CD14-positive monocyte (primary cell): ENCODE data around the gene CD63. TPM values are rescaled to one million over a fixed set of nuclear protein-coding genes. Genes with fewer than 3 reads are reported as not detected.

Source experiments
- DNase-seq, 3 donors: peaks; one replicate each; pipeline ENCODE4 v3.0.0-alpha.2; 2011 to 2022
- H2AFZ ChIP-seq: 2 replicates; pipeline ENCODE4 v1.6.0; 2012; ENCODE audit warnings: mild to moderate bottlenecking, low read depth, low read length, inconsistent platforms; ENCODE audit not compliant: insufficient read depth, poor library complexity, severe bottlenecking
- H3K27ac ChIP-seq, 2 donors: 1 replicate in 1 of 2; 2 replicates in 1 of 2; pipeline ENCODE4 v1.5.1; 2012 to 2013; ENCODE audit warnings: low read length in 2 of 2, control low read depth in 1 of 2, inconsistent platforms in 1 of 2, low read depth in 1 of 2, mild to moderate bottlenecking in 1 of 2
- H3K27me3 ChIP-seq, 2 donors: one replicate each; pipeline versions ENCODE4 v1.6.0 to v1.6.1; 2011 to 2013; ENCODE audit warnings: low read length in 2 of 2; ENCODE audit not compliant: control insufficient read depth in 2 of 2, insufficient read depth in 2 of 2
- H3K36me3 ChIP-seq, 2 donors: replicated peaks in 1 of 2; 1 replicate in 1 of 2; 2 replicates in 1 of 2; pipeline versions ENCODE4 v1.5.1 to v1.6.1; 2012 to 2013; ENCODE audit warnings: low read length in 2 of 2, control low read depth in 1 of 2, inconsistent platforms in 1 of 2, mild to moderate bottlenecking in 1 of 2; ENCODE audit not compliant: insufficient read depth in 2 of 2, control insufficient read depth in 1 of 2
- H3K4me1 ChIP-seq, 2 donors: 1 replicate in 1 of 2; 2 replicates in 1 of 2; pipeline versions ENCODE4 v1.5.1 to v1.6.1; 2012 to 2013; ENCODE audit warnings: low read length in 2 of 2, control low read depth in 1 of 2, inconsistent platforms in 1 of 2, mild to moderate bottlenecking in 1 of 2, moderate library complexity in 1 of 2; ENCODE audit not compliant: insufficient read depth in 2 of 2, control insufficient read depth in 1 of 2
- H3K4me2 ChIP-seq: replicated peaks from 2 replicates; pipeline ENCODE3; 2012; ENCODE audit warnings: low read length, moderate library complexity, mild to moderate bottlenecking; ENCODE audit not compliant: poor library complexity, severe bottlenecking; ENCODE audit errors: extremely low read depth
- H3K4me3 ChIP-seq, 3 experiments: fragments of 200-600 bp in 1 of 3; sonication (generic) in 1 of 3; replicated peaks in 1 of 3; 1 replicate in 2 of 3; 2 replicates in 1 of 3; pipeline ENCODE4 v1.5.1; 2011 to 2013; ENCODE audit warnings: low read length in 3 of 3, mild to moderate bottlenecking in 3 of 3, control low read depth in 2 of 3, low read depth in 2 of 3, inconsistent platforms in 1 of 3, moderate library complexity in 1 of 3
- H3K79me2 ChIP-seq: 2 replicates; pipeline ENCODE4 v1.6.0; 2012; ENCODE audit warnings: mild to moderate bottlenecking, control low read depth, inconsistent platforms, low read length, moderate library complexity; ENCODE audit not compliant: insufficient read depth
- H3K9ac ChIP-seq: 2 replicates; pipeline ENCODE4 v1.6.0; 2017; ENCODE audit warnings: low read length, mild to moderate bottlenecking; ENCODE audit not compliant: insufficient read depth, poor library complexity, severe bottlenecking
- H3K9me3 ChIP-seq, 2 donors: replicated peaks in 1 of 2; 1 replicate in 1 of 2; 2 replicates in 1 of 2; pipeline versions ENCODE4 v1.5.1 to v1.6.1; 2012 to 2013; ENCODE audit warnings: low read length in 2 of 2, control low read depth in 1 of 2; ENCODE audit not compliant: control insufficient read depth in 1 of 2, insufficient read depth in 1 of 2
- H4K20me1 ChIP-seq: 2 replicates; pipeline ENCODE4 v1.6.0; 2012; ENCODE audit warnings: mild to moderate bottlenecking, low read length, control low read depth, moderate library complexity; ENCODE audit not compliant: insufficient read depth
- H3K27ac Mint-ChIP-seq, 7 donors: one replicate each; pipeline ENCODE4 v1.8.0; 2020; ENCODE audit warnings: mild to moderate bottlenecking in 7 of 7, mixed read lengths in 7 of 7, moderate library complexity in 6 of 7, inconsistent platforms in 2 of 7
- H3K27me3 Mint-ChIP-seq, 3 donors: one replicate each; pipeline ENCODE4 v1.8.0; 2021 to 2022; ENCODE audit warnings: low read depth in 3 of 3, mild to moderate bottlenecking in 3 of 3, mixed read lengths in 3 of 3, moderate library complexity in 3 of 3, inconsistent platforms in 1 of 3
- H3K36me3 Mint-ChIP-seq, 2 donors: one replicate each; pipeline ENCODE4 v1.8.0; 2020; ENCODE audit warnings: mixed read lengths in 2 of 2, inconsistent platforms in 1 of 2, mild to moderate bottlenecking in 1 of 2
- H3K4me1 Mint-ChIP-seq: one replicate; pipeline ENCODE4 v1.8.0; 2020; ENCODE audit warnings: mild to moderate bottlenecking, mixed read lengths
- H3K4me3 Mint-ChIP-seq, 2 donors: one replicate each; pipeline ENCODE4 v1.8.0; 2020; ENCODE audit warnings: mild to moderate bottlenecking in 2 of 2, mixed read lengths in 2 of 2, moderate library complexity in 1 of 2
- H3K9me3 Mint-ChIP-seq, 7 donors: one replicate each; pipeline ENCODE4 v1.8.0; 2020 to 2022; ENCODE audit warnings: mixed read lengths in 7 of 7, mild to moderate bottlenecking in 6 of 7, moderate library complexity in 6 of 7, inconsistent platforms in 2 of 7
- WGBS: methylation state at CpG from one replicate; pipeline ENCODE4 v1.1.5; 2013; ENCODE audit warnings: missing lambda C conversion rate; ENCODE audit not compliant: insufficient coverage; 5-methylcytosine and 5-hydroxymethylcytosine counted together
- intact Hi-C, 2 donors: fragments of 100-400 bp; cut with micrococcal nuclease; formaldehyde crosslinking; loops; one replicate each; pipeline versions ENCODE4 v1.15.0 to v1.15.1; 2023
- polyA plus RNA-seq, 3 donors: library from polyadenylated mRNA; depleted of rRNA in 1 of 3; unstranded in 2 of 3; stranded (reverse) in 1 of 3; fragments of 300-500 nt in 2 of 3; fragments of >200 nt in 1 of 3; fragmentation: Illumina TruSeq in 2 of 3; gene quantifications; 1 replicate in 2 of 3; 2 replicates in 1 of 3; pipeline ENCODE4 v1.2.3, GENCODE V29; 2012 to 2021
- TF ChIP-seq, protein P1 (sequence below): fragments of 200-600 bp; IDR thresholded peaks from one replicate; pipeline ENCODE4 v1.8.0; 2022; ENCODE audit warnings: antibody characterized with exemption, mild to moderate bottlenecking

CD63 gene
- polyA plus RNA-seq, 3 donors = 336 to 1,099 (median 988) TPM

DNA sequence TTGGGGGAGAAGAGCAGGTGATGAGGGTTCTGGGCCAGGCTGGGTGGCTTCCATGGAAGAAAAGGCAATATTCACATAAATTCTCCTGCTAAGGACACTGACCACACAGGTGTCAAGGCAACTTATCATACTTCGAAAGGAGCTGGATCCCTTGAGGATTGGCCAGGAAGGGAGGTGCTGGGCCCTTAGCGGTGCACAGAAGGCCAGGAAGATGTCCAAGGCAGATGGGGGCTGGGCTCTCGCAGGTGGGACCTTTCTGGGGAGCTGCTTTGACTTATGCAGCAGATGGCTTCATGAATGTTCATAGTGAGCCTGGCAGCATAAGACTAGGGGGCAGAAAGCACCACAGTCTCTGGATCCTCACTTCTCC lies 3.9 kb downstream of the CD63 start:
- intact Hi-C loops = loop anchor here in 1 of 2 donors (5.0 kb wide), 2 partner anchors 68 to 317 kb away; partner anchors contain the start of gene RPS26
- Histone ChIP-seq H3K79me2 (peaks cover 44% of the 10 kb centered on the region), H3K36me3 (peaks cover 25 to 71% of the 10 kb centered on the region in 2 donors), H3K4me2 (no peak overlapping the region), H3K9me3 (no peaks in the 10 kb centered on the region), H4K20me1 (peaks cover 56% of the 10 kb centered on the region), H3K4me3 (no peak overlapping the region), H3K27me3 (no peaks in the 10 kb centered on the region), H2AFZ (no peak overlapping the region), H3K9ac (no peak overlapping the region), H3K4me1 (peaks cover 25 to 43% of the 10 kb centered on the region in 2 donors), H3K27ac (no peak overlapping the region)
- Mint-ChIP-seq H3K4me1 (peaks cover 51% of the 10 kb centered on the region), H3K27me3 (no peaks in the 10 kb centered on the region), H3K9me3 (peaks cover 0 to 4% (median 0%) of the 10 kb centered on the region in 7 donors), H3K36me3 (peaks cover 46 to 62% of the 10 kb centered on the region in 2 donors), H3K27ac (peak overlapping the region in 5 of 7 donors; percentile 6 to 76 (median 53)), H3K4me3 (no peak overlapping the region)
- WGBS = 78% methylated on average over 3 of the region's 3 CpGs
- DNase-seq = no peak
- TF ChIP-seq, protein P1, sequence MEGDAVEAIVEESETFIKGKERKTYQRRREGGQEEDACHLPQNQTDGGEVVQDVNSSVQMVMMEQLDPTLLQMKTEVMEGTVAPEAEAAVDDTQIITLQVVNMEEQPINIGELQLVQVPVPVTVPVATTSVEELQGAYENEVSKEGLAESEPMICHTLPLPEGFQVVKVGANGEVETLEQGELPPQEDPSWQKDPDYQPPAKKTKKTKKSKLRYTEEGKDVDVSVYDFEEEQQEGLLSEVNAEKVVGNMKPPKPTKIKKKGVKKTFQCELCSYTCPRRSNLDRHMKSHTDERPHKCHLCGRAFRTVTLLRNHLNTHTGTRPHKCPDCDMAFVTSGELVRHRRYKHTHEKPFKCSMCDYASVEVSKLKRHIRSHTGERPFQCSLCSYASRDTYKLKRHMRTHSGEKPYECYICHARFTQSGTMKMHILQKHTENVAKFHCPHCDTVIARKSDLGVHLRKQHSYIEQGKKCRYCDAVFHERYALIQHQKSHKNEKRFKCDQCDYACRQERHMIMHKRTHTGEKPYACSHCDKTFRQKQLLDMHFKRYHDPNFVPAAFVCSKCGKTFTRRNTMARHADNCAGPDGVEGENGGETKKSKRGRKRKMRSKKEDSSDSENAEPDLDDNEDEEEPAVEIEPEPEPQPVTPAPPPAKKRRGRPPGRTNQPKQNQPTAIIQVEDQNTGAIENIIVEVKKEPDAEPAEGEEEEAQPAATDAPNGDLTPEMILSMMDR = no peak

DNA sequence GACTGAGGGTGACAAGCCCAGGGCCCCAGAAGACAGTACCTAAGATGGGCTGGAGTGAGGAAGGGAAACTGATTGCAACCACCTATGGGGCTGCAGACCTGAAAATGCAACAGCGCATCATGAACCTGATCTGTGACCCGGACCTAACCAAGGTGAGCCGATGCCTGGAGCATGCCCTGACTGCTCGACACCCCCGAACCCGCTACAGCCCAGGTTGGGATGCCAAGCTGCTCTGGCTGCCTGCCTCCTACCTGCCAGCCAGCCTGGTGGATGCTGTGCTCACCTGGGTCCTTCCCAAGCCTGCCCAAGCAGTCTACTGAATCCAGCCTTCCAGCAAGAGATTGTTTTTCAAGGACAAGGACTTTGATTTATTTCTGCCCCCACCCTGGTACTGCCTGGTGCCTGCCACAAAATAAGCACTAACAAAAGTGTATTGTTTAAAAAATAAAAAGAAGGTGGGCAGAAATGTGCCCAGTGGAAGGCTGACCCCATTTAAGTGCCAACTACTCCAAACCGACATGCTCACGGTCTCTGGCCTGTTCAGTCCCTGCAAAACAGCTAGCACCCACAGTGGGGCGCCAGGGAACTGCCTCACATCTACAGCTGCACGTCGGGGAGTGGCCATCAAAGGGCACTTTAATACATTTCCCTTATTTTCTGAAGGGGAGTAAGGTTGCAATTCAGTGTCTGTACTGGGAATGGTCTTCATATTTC lies 4.4 kb downstream of the CD63 start:
- Mint-ChIP-seq H3K27me3 (no peaks in the 10 kb centered on the region), H3K4me3 (no peak overlapping the region), H3K9me3 (peaks cover 0 to 4% (median 0%) of the 10 kb centered on the region in 7 donors), H3K27ac (peak overlapping the region in 6 of 7 donors; percentile 6 to 76 (median 54)), H3K36me3 (peaks cover 51 to 67% of the 10 kb centered on the region in 2 donors), H3K4me1 (peaks cover 51% of the 10 kb centered on the region)
- intact Hi-C loops = loop anchor here in 1 of 2 donors (5.0 kb wide), 1 partner anchor 67 kb away; no protein-coding TSS in a partner anchor
- 85% methylated on average over 7 of the region's 11 CpGs for WGBS
- peaks cover 42% of the 10 kb centered on the region for H3K79me2 ChIP-seq
- no peak overlapping the region for H3K27ac ChIP-seq
- peaks cover 19 to 42% of the 10 kb centered on the region in 2 donors for H3K4me1 ChIP-seq
- DNase-seq = peak; percentile 68 to 72 (median 70)
- no peak overlapping the region for H3K4me2 ChIP-seq
- H2AFZ ChIP-seq = no peak overlapping the region
- no peaks in the 10 kb centered on the region for H3K9me3 ChIP-seq
- H4K20me1 ChIP-seq = peaks cover 61% of the 10 kb centered on the region
- H3K36me3 ChIP-seq = peaks cover 30 to 76% of the 10 kb centered on the region in 2 donors
- TF ChIP-seq, protein P1 = peak; percentile 77
- no peaks in the 10 kb centered on the region for H3K27me3 ChIP-seq
- no peak overlapping the region for H3K4me3 ChIP-seq
- H3K9ac ChIP-seq = no peak overlapping the region
